Hematopoietic multipotent progenitor cell (in vitro differentiated cells): ENCODE measurements around the gene EDIL3. TPM values are rescaled to one million over a fixed set of nuclear protein-coding genes. Genes with fewer than 3 reads are reported as not detected.

Experiments
- DNase-seq, 3 donors: peaks; one replicate each; pipeline ENCODE4 v3.0.0-alpha.2; 2011 to 2015; ENCODE audit warnings: low read depth in 2 of 3, low spot score in 2 of 3
- small RNA-seq: library from RNA; depleted of rRNA; stranded (forward); fragments of <200 nt; gene quantifications from one replicate; pipeline ENCODE3, GENCODE V24; 2012
- total RNA-seq: library from RNA; depleted of rRNA; stranded (reverse); fragments of >200 nt; gene quantifications from one replicate; pipeline ENCODE4 v1.2.3, GENCODE V29; 2012

EDIL3 gene
- total RNA-seq, 1 donor = under 0.01 TPM

- no peak for DNase-seq
Measured at GRCh38 chr5:83924171-83924570, 460.5 kb downstream of the EDIL3 start.

- no peak for DNase-seq
Measured at GRCh38 chr5:83922699-83923098, 462.0 kb downstream of the EDIL3 start.

- no peak for DNase-seq
Measured at GRCh38 chr5:83921666-83922193, 462.9 kb downstream of the EDIL3 start.

- DNase-seq = peak in 2 of 3 donors; percentile 9 to 56
Measured at GRCh38 chr5:83919071-83920041, 465.3 kb downstream of the EDIL3 start.

GRCh38 chr5:83917261-83917908 lies 467.3 kb downstream of the EDIL3 start:
- no peak for DNase-seq

- no peak for DNase-seq
Measured at GRCh38 chr5:83914662-83915418, 469.8 kb downstream of the EDIL3 start.

GRCh38 chr5:83914199-83914598 lies 470.5 kb downstream of the EDIL3 start:
- DNase-seq = peak in 1 of 3 donors; percentile 32

- DNase-seq = no peak
Measured at GRCh38 chr5:83913593-83913992, 471.1 kb downstream of the EDIL3 start.

- no peak for DNase-seq
Measured at GRCh38 chr5:83911367-83911919, 473.2 kb downstream of the EDIL3 start.

GRCh38 chr5:83900306-83900705 lies 484.4 kb downstream of the EDIL3 start:
- no peak for DNase-seq

- DNase-seq = no peak
Measured at GRCh38 chr5:83899326-83899970, 485.2 kb downstream of the EDIL3 start.

GRCh38 chr5:83895860-83896259 lies 488.8 kb downstream of the EDIL3 start:
- no peak for DNase-seq

- DNase-seq = no peak
Measured at GRCh38 chr5:83891261-83891660, 493.4 kb downstream of the EDIL3 start.

Small RNAs within 50 kb of the gene (small RNA-seq; reads per million reads assigned to genes)
- gene RNU6-448P = not detected
